T-cell (primary cell): ENCODE data around the gene PRKCG. TPM values are rescaled to one million over a fixed set of nuclear protein-coding genes. Genes with fewer than 3 reads are reported as not detected.

Source experiments
- ATAC-seq, 4 experiments: fragments of 200-7000 bp in 3 of 4; fragments of 150-1000 bp in 1 of 4; cut with Tn5 transposase; replicated peaks in 1 of 4; 1 replicate in 3 of 4; 2 replicates in 1 of 4; pipeline ENCODE4 v1.10.0; 2021; ENCODE audit warnings: moderate library complexity in 3 of 4, mild to moderate bottlenecking in 2 of 4, moderate number of reproducible peaks in 1 of 4
- CTCF ChIA-PET, 2 donors: fragments of 300-600 bp; sonication (Branson Sonifier 250); formaldehyde crosslinking; loops; one replicate each; lab custom pipeline; 2022; ENCODE audit warnings: antibody characterized with exemption in 2 of 2; lab: Charles Lee
- POLR2A ChIA-PET, 2 donors: fragments of 300-600 bp; sonication (Branson Sonifier 250); formaldehyde crosslinking; loops; one replicate each; lab custom pipeline; 2022; ENCODE audit warnings: antibody characterized with exemption in 2 of 2; lab: Charles Lee
- DNase-seq, 35 experiments: peaks; one replicate each; pipeline versions ENCODE4 v3.0.0 to v3.0.0-alpha.2; 2013 to 2023
- H3K27ac ChIP-seq: one replicate; pipeline ENCODE4 v1.5.1; 2013; ENCODE audit warnings: low read length
- H3K27me3 ChIP-seq, 2 experiments: replicated peaks in 1 of 2; 1 replicate in 1 of 2; 2 replicates in 1 of 2; pipeline versions ENCODE4 v1.6.1 to v1.7.0; 2013; ENCODE audit warnings: low read length in 1 of 2, mixed read lengths in 1 of 2; ENCODE audit not compliant: control insufficient read depth in 2 of 2, insufficient read depth in 2 of 2; ENCODE audit errors: extremely low read depth in 1 of 2
- H3K36me3 ChIP-seq, 2 donors: 1 replicate in 1 of 2; 2 replicates in 1 of 2; pipeline versions ENCODE4 v1.6.1 to v1.7.0; 2013; ENCODE audit warnings: low read length in 1 of 2; ENCODE audit not compliant: control insufficient read depth in 2 of 2, insufficient read depth in 1 of 2; ENCODE audit errors: extremely low read depth in 1 of 2
- H3K4me1 ChIP-seq, 2 experiments: 1 replicate in 1 of 2; 2 replicates in 1 of 2; pipeline versions ENCODE4 v1.6.1 to v1.7.0; 2013; ENCODE audit warnings: low read length in 2 of 2, mixed read lengths in 1 of 2; ENCODE audit not compliant: insufficient read depth in 2 of 2, control insufficient read depth in 1 of 2; ENCODE audit errors: extremely low read depth in 1 of 2
- H3K4me3 ChIP-seq, 2 donors: 1 replicate in 1 of 2; 2 replicates in 1 of 2; pipeline versions ENCODE4 v1.5.1 to v1.7.0; 2013; ENCODE audit warnings: mild to moderate bottlenecking in 2 of 2, low read length in 1 of 2, moderate library complexity in 1 of 2; ENCODE audit not compliant: control insufficient read depth in 1 of 2; ENCODE audit errors: extremely low read depth in 1 of 2
- H3K9me3 ChIP-seq: 2 replicates; pipeline ENCODE4 v1.7.0; 2013
- H3K27ac Mint-ChIP-seq, 2 donors: one replicate each; pipeline ENCODE4 v1.8.0; 2020 to 2021; ENCODE audit warnings: mild to moderate bottlenecking in 2 of 2, mixed read lengths in 2 of 2
- H3K27me3 Mint-ChIP-seq, 2 donors: one replicate each; pipeline ENCODE4 v1.8.0; 2021 to 2022; ENCODE audit warnings: mixed read lengths in 2 of 2
- H3K36me3 Mint-ChIP-seq: one replicate; pipeline ENCODE4 v1.8.0; 2021; ENCODE audit warnings: mixed read lengths
- H3K4me1 Mint-ChIP-seq, 3 donors: one replicate each; pipeline ENCODE4 v1.8.0; 2020 to 2022; ENCODE audit warnings: mixed read lengths in 3 of 3, mild to moderate bottlenecking in 1 of 3
- H3K4me3 Mint-ChIP-seq, 3 donors: one replicate each; pipeline ENCODE4 v1.8.0; 2020 to 2022; ENCODE audit warnings: mild to moderate bottlenecking in 3 of 3, mixed read lengths in 3 of 3, moderate library complexity in 3 of 3
- H3K9me3 Mint-ChIP-seq, 3 donors: one replicate each; pipeline ENCODE4 v1.8.0; 2020 to 2022; ENCODE audit warnings: mixed read lengths in 3 of 3
- WGBS: methylation state at CpG from one replicate; pipeline ENCODE4 v1.1.5; 2013; ENCODE audit warnings: missing lambda C conversion rate; ENCODE audit not compliant: insufficient coverage; 5-methylcytosine and 5-hydroxymethylcytosine counted together
- total RNA-seq, 35 experiments: library from RNA in 6 of 35; stranded (reverse) in 6 of 35; fragments of 120-200 nt in 1 of 35; gene quantifications; one replicate each; pipeline versions ENCODE4 v1.2.1 to v1.2.4 and lab custom pipeline; 2013 to 2026

The PRKCG gene
- total RNA-seq, 5 donors from 2014 or later (not counting 1 experiment from before 2014, with no cell fraction given): 0.15 to 2.4 (median 0.32) TPM; not detected in 2

DNA sequence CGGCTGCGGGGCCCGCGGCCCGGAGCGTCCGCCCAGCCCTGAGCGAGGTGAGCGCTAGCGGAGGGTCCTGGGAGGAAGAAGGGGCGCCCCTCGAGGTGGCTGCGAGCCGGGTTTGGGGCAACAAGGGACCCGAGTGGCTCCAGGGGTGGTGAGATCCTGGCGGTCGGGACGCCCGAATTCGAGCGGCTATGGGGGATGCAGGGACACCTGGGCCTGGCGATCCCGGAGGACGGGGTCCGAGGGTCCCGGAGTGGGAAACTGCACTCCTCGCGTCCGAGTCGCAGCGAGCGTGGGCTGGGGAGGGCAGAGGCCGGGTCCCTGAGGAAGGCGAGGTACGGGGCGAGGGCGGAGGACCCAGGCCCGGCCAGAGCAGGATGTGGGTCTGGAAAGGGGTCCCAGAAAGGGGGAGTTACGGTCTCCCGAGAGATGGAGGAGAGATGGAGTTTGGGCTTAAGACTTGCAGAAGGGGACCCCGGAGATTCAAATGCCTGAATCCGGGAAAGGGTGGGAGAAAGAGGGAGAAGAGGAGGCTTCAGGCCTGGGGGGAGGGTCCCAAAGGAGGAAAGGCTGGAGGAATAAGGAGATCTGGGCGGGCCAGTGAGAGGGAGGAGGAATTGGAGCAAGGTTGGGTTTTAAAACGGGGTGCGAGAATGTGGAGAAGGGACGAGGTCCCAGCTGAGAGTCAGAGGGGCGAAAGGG is 27.6 kb downstream of the PRKCG start:
- Mint-ChIP-seq H3K4me3 (peak overlapping the region in 1 of 3 donors; percentile 16), H3K4me1 (peaks cover 29 to 46% (median 39%) of the 10 kb centered on the region in 3 donors), H3K36me3 (no peaks in the 10 kb centered on the region), H3K27ac (no peak overlapping the region), H3K9me3 (peaks cover 0 to 4% (median 0%) of the 10 kb centered on the region in 3 donors), H3K27me3 (peaks cover 81 to 82% of the 10 kb centered on the region in 2 donors)
- no peaks in the 10 kb centered on the region for H3K36me3 ChIP-seq
- WGBS: 8% methylated on average over 45 of the region's 47 CpGs
- no peak overlapping the region for H3K27ac ChIP-seq
- peaks cover 9 to 85% of the 10 kb centered on the region in 2 experiments for H3K27me3 ChIP-seq
- DNase-seq (no peak), ATAC-seq (no peak)
- POLR2A ChIA-PET: no interaction called here
- H3K4me3 ChIP-seq: no peak overlapping the region
- no peaks in the 10 kb centered on the region for H3K9me3 ChIP-seq
- CTCF ChIA-PET: no interaction called here
- H3K4me1 ChIP-seq: peaks cover 0 to 33% of the 10 kb centered on the region in 2 experiments

DNA sequence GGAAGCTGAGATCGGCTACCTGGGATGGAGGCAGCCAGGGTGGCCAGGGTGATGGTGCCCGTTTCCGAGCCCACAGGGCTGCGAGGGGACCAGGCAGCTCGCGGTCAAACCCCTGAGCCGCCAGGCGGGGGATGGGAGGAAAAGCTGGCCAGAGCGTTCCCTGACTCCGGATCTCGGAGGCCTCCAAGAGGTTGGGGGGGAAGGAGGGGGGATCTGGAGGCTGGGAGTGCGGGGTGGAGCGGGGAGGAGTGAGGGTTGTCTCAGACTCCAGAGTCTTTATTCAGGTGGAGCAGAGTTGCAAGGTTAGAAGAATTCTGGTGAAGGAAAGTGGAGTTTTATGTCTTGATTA is 28.1 kb downstream of the PRKCG start:
- ChIA-PET POLR2A (no interaction called here), CTCF (no interaction called here)
- 3% methylated on average over 13 of the region's 13 CpGs for WGBS
- DNase-seq: no peak
- Histone ChIP-seq H3K27me3 (peaks cover 9 to 86% of the 10 kb centered on the region in 2 experiments), H3K4me1 (peaks cover 0 to 33% of the 10 kb centered on the region in 2 experiments), H3K36me3 (no peaks in the 10 kb centered on the region), H3K4me3 (no peak overlapping the region), H3K9me3 (no peaks in the 10 kb centered on the region), H3K27ac (no peak overlapping the region)
- Mint-ChIP-seq H3K36me3 (no peaks in the 10 kb centered on the region), H3K27me3 (peaks cover 78 to 81% of the 10 kb centered on the region in 2 donors), H3K4me1 (peaks cover 26 to 46% (median 35%) of the 10 kb centered on the region in 3 donors), H3K9me3 (peaks cover 0 to 4% (median 0%) of the 10 kb centered on the region in 3 donors), H3K27ac (no peak overlapping the region), H3K4me3 (peak overlapping the region in 1 of 3 donors; percentile 16)
- ATAC-seq: no peak

DNA sequence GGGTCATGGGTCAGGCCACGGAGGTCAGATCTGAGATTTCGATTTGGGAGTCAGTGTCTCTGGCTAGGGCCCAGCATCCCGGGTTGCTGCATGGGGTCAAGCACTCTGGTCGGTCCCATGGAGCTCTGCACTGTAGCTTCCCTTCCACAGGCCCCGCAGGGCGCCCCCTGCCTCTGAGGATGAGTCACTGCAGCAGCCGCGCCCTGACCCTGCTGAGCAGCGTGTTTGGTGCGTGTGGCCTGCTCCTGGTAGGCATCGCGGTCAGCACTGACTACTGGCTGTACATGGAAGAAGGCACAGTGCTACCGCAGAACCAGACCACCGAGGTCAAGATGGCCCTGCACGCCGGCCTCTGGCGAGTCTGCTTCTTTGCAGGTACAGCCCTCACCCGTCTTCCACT is 30.7 kb downstream of the PRKCG start:
- DNase-seq (no peak), ATAC-seq (no peak)
- no peak overlapping the region for H3K27ac ChIP-seq
- CTCF ChIA-PET: no interaction called here
- H3K27me3 ChIP-seq: peaks cover 7 to 74% of the 10 kb centered on the region in 2 experiments
- H3K36me3 Mint-ChIP-seq: no peaks in the 10 kb centered on the region
- POLR2A ChIA-PET: no interaction called here
- WGBS: 77% methylated on average over 16 of the region's 18 CpGs
- H3K9me3 Mint-ChIP-seq: peaks cover 0 to 4% (median 0%) of the 10 kb centered on the region in 3 donors
- H3K4me1 ChIP-seq: peaks cover 0 to 18% of the 10 kb centered on the region in 2 experiments
- H3K4me3 Mint-ChIP-seq: no peak overlapping the region
- peaks cover 70 to 72% of the 10 kb centered on the region in 2 donors for H3K27me3 Mint-ChIP-seq
- peak overlapping the region in 1 of 2 donors; percentile 46 for H3K27ac Mint-ChIP-seq
- H3K4me1 Mint-ChIP-seq: peaks cover 17 to 25% (median 22%) of the 10 kb centered on the region in 3 donors
- H3K36me3 ChIP-seq: no peaks in the 10 kb centered on the region
- no peaks in the 10 kb centered on the region for H3K9me3 ChIP-seq
- H3K4me3 ChIP-seq: no peak overlapping the region

DNA sequence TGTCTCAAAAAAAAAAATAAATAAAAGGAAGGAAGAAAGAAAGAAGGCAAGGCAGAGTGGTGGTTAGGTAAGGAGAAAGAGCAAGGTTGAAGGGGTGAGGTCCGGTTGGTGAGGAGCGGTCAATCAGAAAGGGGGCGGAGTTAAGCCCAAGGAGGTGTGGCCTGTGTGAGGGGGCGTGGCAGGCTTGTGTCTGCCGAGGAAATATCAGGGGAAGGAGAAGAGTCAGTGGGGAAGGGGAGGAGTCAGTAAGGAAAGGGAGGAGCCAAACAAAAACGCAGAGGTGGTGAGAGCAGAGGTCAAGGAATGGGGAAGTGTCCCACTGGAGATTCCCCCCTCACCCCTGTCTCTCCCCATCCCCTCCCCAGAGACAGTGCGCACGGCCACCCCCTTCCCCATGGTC is 33.0 kb downstream of the PRKCG start:
- CTCF ChIA-PET: no interaction called here
- Histone ChIP-seq H3K4me3 (no peak overlapping the region), H3K36me3 (no peaks in the 10 kb centered on the region), H3K27ac (no peak overlapping the region), H3K9me3 (no peaks in the 10 kb centered on the region), H3K27me3 (peaks cover 7 to 54% of the 10 kb centered on the region in 2 experiments), H3K4me1 (no peaks in the 10 kb centered on the region)
- DNase-seq (no peak), ATAC-seq (no peak)
- 54% methylated on average over 4 of the region's 8 CpGs for WGBS
- H3K27ac Mint-ChIP-seq: no peak overlapping the region
- no peaks in the 10 kb centered on the region for H3K36me3 Mint-ChIP-seq
- no peak overlapping the region for H3K4me3 Mint-ChIP-seq
- peaks cover 56% of the 10 kb centered on the region in 2 donors for H3K27me3 Mint-ChIP-seq
- peaks cover 0 to 4% (median 0%) of the 10 kb centered on the region in 3 donors for H3K9me3 Mint-ChIP-seq
- H3K4me1 Mint-ChIP-seq: peaks cover under 1 to 8% (median 7%) of the 10 kb centered on the region in 3 donors
- POLR2A ChIA-PET: no interaction called here

DNA sequence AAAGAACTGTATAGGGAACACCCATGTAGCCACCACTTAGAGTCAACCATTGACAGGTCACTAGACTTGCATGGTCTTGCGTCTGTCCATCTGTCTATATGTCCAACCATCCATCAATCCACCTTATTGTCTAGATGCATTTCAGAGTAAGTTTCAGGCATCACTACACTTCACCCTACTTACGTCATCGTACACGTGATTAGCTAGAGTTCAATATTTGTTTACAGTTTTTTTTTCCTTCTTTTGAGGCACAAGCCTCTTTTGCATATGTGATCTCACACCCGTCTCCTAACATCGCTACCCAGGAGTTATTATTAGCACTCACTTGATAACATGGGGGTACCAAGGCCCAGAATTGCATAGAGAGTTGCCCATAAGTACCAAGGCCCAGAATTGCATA is 34.0 kb downstream of the PRKCG start:
- no peaks in the 10 kb centered on the region for H3K9me3 ChIP-seq
- ChIA-PET CTCF (no interaction called here), POLR2A (no interaction called here)
- Mint-ChIP-seq H3K36me3 (no peaks in the 10 kb centered on the region), H3K27me3 (peaks cover 46 to 47% of the 10 kb centered on the region in 2 donors), H3K4me3 (no peak overlapping the region), H3K9me3 (peaks cover 0 to 4% (median 0%) of the 10 kb centered on the region in 3 donors), H3K27ac (no peak overlapping the region), H3K4me1 (no peaks in the 10 kb centered on the region)
- 75% methylated on average over 2 of the region's 6 CpGs for WGBS
- H3K4me3 ChIP-seq: no peak overlapping the region
- peaks cover 2 to 46% of the 10 kb centered on the region in 2 experiments for H3K27me3 ChIP-seq
- no peak overlapping the region for H3K27ac ChIP-seq
- ATAC-seq (no peak), DNase-seq (no peak)
- H3K36me3 ChIP-seq: no peaks in the 10 kb centered on the region
- H3K4me1 ChIP-seq: no peaks in the 10 kb centered on the region

DNA sequence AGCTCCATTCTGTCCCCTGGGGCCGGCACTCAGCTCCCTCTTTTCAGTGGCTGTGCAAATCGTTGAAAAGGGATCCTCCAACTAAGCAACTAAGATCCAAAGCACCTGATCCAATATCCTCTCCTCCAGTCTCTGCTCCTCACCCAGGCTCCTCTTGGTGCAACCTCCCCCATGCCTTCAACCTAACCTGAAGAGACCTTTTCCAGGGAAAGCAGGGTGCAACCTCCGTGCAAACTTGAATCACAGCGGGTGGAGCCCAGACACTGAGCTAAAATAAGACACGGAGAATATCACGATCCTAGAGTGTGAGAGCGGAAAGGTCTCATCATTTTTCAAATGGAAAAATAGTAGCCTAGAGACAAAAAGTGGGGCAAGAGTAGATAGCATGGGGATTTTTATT is 35.4 kb downstream of the PRKCG start:
- Mint-ChIP-seq H3K9me3 (no peaks in the 10 kb centered on the region), H3K4me3 (no peak overlapping the region), H3K36me3 (no peaks in the 10 kb centered on the region), H3K27ac (no peak overlapping the region), H3K27me3 (peaks cover 33 to 34% of the 10 kb centered on the region in 2 donors), H3K4me1 (no peaks in the 10 kb centered on the region)
- Histone ChIP-seq H3K36me3 (no peaks in the 10 kb centered on the region), H3K4me1 (no peaks in the 10 kb centered on the region), H3K27ac (no peak overlapping the region), H3K9me3 (no peaks in the 10 kb centered on the region), H3K27me3 (peaks cover 0 to 33% of the 10 kb centered on the region in 2 experiments), H3K4me3 (no peak overlapping the region)
- no peak for ATAC-seq
- POLR2A ChIA-PET: no interaction called here
- DNase-seq: no peak
- 93% methylated on average over 6 of the region's 7 CpGs for WGBS
- CTCF ChIA-PET: interaction anchor here in 1 of 2 donors (0.6 kb wide), 1 partner anchor 55 kb away, joined by 4 read pairs; no protein-coding TSS in a partner anchor
